Breast epithelium (tissue), 4 donors: ENCODE measurements around the gene LRRFIP1. TPM values are rescaled to one million over a fixed set of nuclear protein-coding genes. Genes with fewer than 3 reads are reported as not detected.

ENCODE experiments used
- DNase-seq, 2 donors: peaks; one replicate each; pipeline ENCODE4 v3.0.0-alpha.2; 2019; ENCODE audit warnings: low spot score in 2 of 2
- H3K27ac ChIP-seq, 2 donors: fragments of 200-600 bp; sonication (generic) in 1 of 2; one replicate each; pipeline ENCODE4 v1.5.1; 2016 to 2019; ENCODE audit warnings: mild to moderate bottlenecking in 1 of 2
- H3K27me3 ChIP-seq, 2 donors: fragments of 200-600 bp; sonication (generic) in 1 of 2; one replicate each; pipeline versions ENCODE4 v1.5.1 to v1.6.0; 2017 to 2019; ENCODE audit warnings: control low read depth in 1 of 2, mild to moderate bottlenecking in 1 of 2
- H3K36me3 ChIP-seq: fragments of 200-600 bp; one replicate; pipeline ENCODE4 v1.5.1; 2019
- H3K4me1 ChIP-seq, 2 donors: fragments of 200-600 bp; sonication (generic); one replicate each; pipeline ENCODE4 v1.5.1; 2016 to 2019; ENCODE audit warnings: control low read depth in 1 of 2
- H3K4me3 ChIP-seq, 3 donors: fragments of 200-600 bp; sonication (generic); 1 replicate in 2 of 3; 2 replicates in 1 of 3; pipeline ENCODE4 v1.5.1; 2016 to 2019; ENCODE audit warnings: mild to moderate bottlenecking in 3 of 3, moderate library complexity in 2 of 3
- H3K9me3 ChIP-seq, 2 donors: fragments of 200-600 bp; sonication (generic) in 1 of 2; one replicate each; pipeline ENCODE4 v1.5.1; 2016 to 2019; ENCODE audit warnings: control low read depth in 1 of 2
- CTCF ChIP-seq, 3 donors: fragments of 450-650 bp; IDR thresholded peaks; one replicate each; pipeline ENCODE4 v1.5.1; 2016 to 2017; ENCODE audit warnings: antibody characterized with exemption in 3 of 3, mild to moderate bottlenecking in 3 of 3, moderate library complexity in 3 of 3
- POLR2A ChIP-seq: fragments of 450-650 bp; IDR thresholded peaks from one replicate; pipeline ENCODE4 v1.6.1; 2016; ENCODE audit warnings: antibody characterized with exemption, mild to moderate bottlenecking, moderate library complexity
- POLR2AphosphoS5 ChIP-seq, 3 donors: sonication (generic); formaldehyde crosslinking; IDR thresholded peaks; one replicate each; pipeline ENCODE4 v1.6.1; 2017; ENCODE audit warnings: antibody characterized with exemption in 3 of 3
- intact Hi-C: fragments of 100-400 bp; cut with DNase I; formaldehyde crosslinking; loops from one replicate; pipeline ENCODE4 v1.15.1; 2023; ENCODE audit warnings: low total_unique reads
- total RNA-seq, 3 donors: library from RNA; depleted of rRNA; stranded (reverse); fragments of >200 nt; gene quantifications; one replicate each; pipeline ENCODE4 v1.1.0, GENCODE V29; 2016

LRRFIP1 gene
- total RNA-seq, 3 donors from 2014 or later: 82.6 to 136 (median 130) TPM

- Histone ChIP-seq H3K9me3 (no peaks in the 10 kb centered on the region), H3K27me3 (no peaks in the 10 kb centered on the region), H3K27ac (peak overlapping the region; percentile 26 to 60), H3K4me1 (peaks cover 10 to 28% of the 10 kb centered on the region in 2 donors), H3K36me3 (no peaks in the 10 kb centered on the region), H3K4me3 (peak overlapping the region in 1 of 3 donors; percentile 12)
- TF ChIP-seq POLR2A (no peak), POLR2AphosphoS5 (IDR thresholded peaks at IDR 0.05) (no peak), CTCF (IDR thresholded peaks at IDR 0.05) (no peak)
- intact Hi-C loops: loop anchor here (5.0 kb wide), 1 partner anchor 36 kb away; no protein-coding TSS in a partner anchor
- no peak for DNase-seq
Measured at GRCh38 chr2:237696461-237696860, 69.1 kb downstream of the LRRFIP1 start.

GRCh38 chr2:237697586-237698357, 70.4 kb downstream of the LRRFIP1 start:
- H3K4me3 ChIP-seq: no peak overlapping the region
- no peaks in the 10 kb centered on the region for H3K9me3 ChIP-seq
- H3K36me3 ChIP-seq: no peaks in the 10 kb centered on the region
- no peak for DNase-seq
- H3K4me1 ChIP-seq: peaks cover 16 to 40% of the 10 kb centered on the region in 2 donors
- intact Hi-C loops: loop anchor here (5.0 kb wide), 1 partner anchor 35 kb away; no protein-coding TSS in a partner anchor
- TF ChIP-seq CTCF (IDR thresholded peaks at IDR 0.05) (no peak), POLR2AphosphoS5 (IDR thresholded peaks at IDR 0.05) (no peak)
- H3K27ac ChIP-seq: peak overlapping the region; percentile 29 to 60
- no peaks in the 10 kb centered on the region for H3K27me3 ChIP-seq

- Histone ChIP-seq H3K4me3 (no peak overlapping the region), H3K27me3 (no peaks in the 10 kb centered on the region), H3K4me1 (peaks cover 22 to 46% of the 10 kb centered on the region in 2 donors), H3K36me3 (no peaks in the 10 kb centered on the region), H3K9me3 (no peaks in the 10 kb centered on the region), H3K27ac (peak overlapping the region; percentile 29 to 60)
- no peak for DNase-seq
- TF ChIP-seq POLR2AphosphoS5 (IDR thresholded peaks at IDR 0.05) (no peak), POLR2A (no peak), CTCF (IDR thresholded peaks at IDR 0.05) (no peak)
- intact Hi-C loops: loop anchor here (5.0 kb wide), 1 partner anchor 34 kb away; no protein-coding TSS in a partner anchor
Measured at GRCh38 chr2:237698358-237698694, 70.9 kb downstream of the LRRFIP1 start.

GRCh38 chr2:237699870-237700511, 72.6 kb downstream of the LRRFIP1 start:
- Histone ChIP-seq H3K4me3 (no peak overlapping the region), H3K4me1 (peaks cover 25 to 41% of the 10 kb centered on the region in 2 donors), H3K36me3 (no peaks in the 10 kb centered on the region), H3K27ac (peak overlapping the region; percentile 74 to 83), H3K27me3 (no peaks in the 10 kb centered on the region), H3K9me3 (no peaks in the 10 kb centered on the region)
- TF ChIP-seq CTCF (IDR thresholded peaks at IDR 0.05): no peak
- TF ChIP-seq POLR2AphosphoS5 (IDR thresholded peaks at IDR 0.05): no peak
- TF ChIP-seq POLR2A: no peak
- DNase-seq: no peak
- intact Hi-C loops: loop anchor here (5.0 kb wide), 1 partner anchor 32 kb away; no protein-coding TSS in a partner anchor

- Histone ChIP-seq H3K9me3 (no peaks in the 10 kb centered on the region), H3K4me3 (peak overlapping the region in 1 of 3 donors; percentile 13), H3K27me3 (no peaks in the 10 kb centered on the region), H3K4me1 (peaks cover 25 to 41% of the 10 kb centered on the region in 2 donors), H3K27ac (peak overlapping the region; percentile 74 to 83), H3K36me3 (no peaks in the 10 kb centered on the region)
- no peak for DNase-seq
- intact Hi-C loops: no loop called here
- no peak for TF ChIP-seq POLR2A
- TF ChIP-seq POLR2AphosphoS5 (IDR thresholded peaks at IDR 0.05): no peak
- no peak for TF ChIP-seq CTCF (IDR thresholded peaks at IDR 0.05)
Measured at GRCh38 chr2:237700512-237701032, 73.2 kb downstream of the LRRFIP1 start.
